HepG2 (cell line): ENCODE data around the gene APRT. TPM values are rescaled to one million over a fixed set of nuclear protein-coding genes. Genes with fewer than 3 reads are reported as not detected.

Experiments
- ATF2 ChIP-seq: sonication (generic); formaldehyde crosslinking; IDR thresholded peaks from 2 replicates; pipeline ENCODE4 v1.4.0; 2020; ENCODE audit warnings: missing genetic modification reagents
- BRF2 ChIP-seq: sonication (generic); formaldehyde crosslinking; IDR thresholded peaks from 2 replicates; pipeline ENCODE4 v1.8.1; 2022; ENCODE audit warnings: mild to moderate bottlenecking, missing genetic modification reagents
- CCDC6 ChIP-seq: sonication (generic); formaldehyde crosslinking; IDR thresholded peaks from 2 replicates; pipeline ENCODE4 v1.8.1; 2022; ENCODE audit warnings: mild to moderate bottlenecking, missing genetic modification reagents, moderate library complexity
- MXI1 ChIP-seq: IDR thresholded peaks from 3 replicates; pipeline ENCODE4 v1.6.1; 2012; ENCODE audit warnings: low read depth, low read length, inconsistent platforms, borderline replicate concordance
- POGZ ChIP-seq: sonication (generic); formaldehyde crosslinking; IDR thresholded peaks from 2 replicates; pipeline ENCODE4 v1.4.0; 2020; ENCODE audit warnings: mild to moderate bottlenecking, missing genetic modification reagents
- PPARG ChIP-seq: conservative IDR thresholded peaks from 2 replicates; pipeline ENCODE4 v1.6.1; 2016; ENCODE audit warnings: missing biosample characterization, missing genetic modification reagents
- SRSF4 ChIP-seq: fragments of 200-400 bp; formaldehyde crosslinking; IDR thresholded peaks from one replicate; pipeline ENCODE4 v1.6.1; 2018; ENCODE audit warnings: mild to moderate bottlenecking, low read depth, low read length, moderate library complexity; ENCODE audit not compliant: poor library complexity, severe bottlenecking
- TBX3 ChIP-seq: fragments of 450-650 bp; IDR thresholded peaks from 2 replicates; pipeline ENCODE4 v1.6.1; 2017; ENCODE audit warnings: antibody characterized with exemption, mild to moderate bottlenecking, inconsistent platforms, borderline replicate concordance
- TEAD3 ChIP-seq: optimal IDR thresholded peaks from 2 replicates; pipeline ENCODE3; 2016; ENCODE audit warnings: borderline replicate concordance
- TEF ChIP-seq: sonication (generic); formaldehyde crosslinking; IDR thresholded peaks from 2 replicates; pipeline ENCODE4 v1.5.0; 2020; ENCODE audit warnings: missing genetic modification reagents
- TOPORS ChIP-seq: sonication (generic); formaldehyde crosslinking; IDR thresholded peaks from 2 replicates; pipeline ENCODE4 v1.8.0; 2023; ENCODE audit warnings: mild to moderate bottlenecking, missing genetic modification reagents
- ZHX2 ChIP-seq, 2 experiments: sonication (generic) in 1 of 2; formaldehyde crosslinking in 1 of 2; IDR thresholded peaks; 2 replicates each; pipeline versions ENCODE4 v1.6.1 to v1.9.0; 2014 to 2022; ENCODE audit warnings: antibody characterized with exemption in 1 of 2, borderline replicate concordance in 1 of 2, inconsistent platforms in 1 of 2, low read depth in 1 of 2, missing genetic modification reagents in 1 of 2
- ZKSCAN8 ChIP-seq: IDR thresholded peaks from 2 replicates; pipeline ENCODE4 v1.6.1; 2016; ENCODE audit warnings: borderline replicate concordance, missing genetic modification reagents, missing compliant biosample characterization
- ZNF124 ChIP-seq: sonication (generic); formaldehyde crosslinking; IDR thresholded peaks from 2 replicates; pipeline ENCODE4 v1.4.0; 2020; ENCODE audit warnings: missing genetic modification reagents
- ZNF432 ChIP-seq: sonication (generic); formaldehyde crosslinking; IDR thresholded peaks from 2 replicates; pipeline ENCODE4 v1.5.0; 2020; ENCODE audit warnings: missing genetic modification reagents, mild to moderate bottlenecking, borderline replicate concordance
- ZNF547 ChIP-seq: sonication (generic); formaldehyde crosslinking; IDR thresholded peaks from 2 replicates; pipeline ENCODE4 v1.5.1; 2020; ENCODE audit warnings: mild to moderate bottlenecking, missing genetic modification reagents
- ZNF816 ChIP-seq: sonication (generic); formaldehyde crosslinking; IDR thresholded peaks from 2 replicates; pipeline ENCODE4 v1.8.0; 2022; ENCODE audit warnings: missing genetic modification reagents, mild to moderate bottlenecking, borderline replicate concordance
- ZSCAN29 ChIP-seq: sonication (generic); formaldehyde crosslinking; conservative IDR thresholded peaks from 2 replicates; pipeline ENCODE4 v1.4.0; 2020; ENCODE audit warnings: mild to moderate bottlenecking, missing genetic modification reagents
- ZZZ3 ChIP-seq: sonication (generic); formaldehyde crosslinking; IDR thresholded peaks from 2 replicates; pipeline ENCODE4 v1.4.0; 2020; ENCODE audit warnings: missing genetic modification reagents, mild to moderate bottlenecking, borderline replicate concordance
- polyA plus RNA-seq, 8 experiments: library from polyadenylated mRNA; depleted of rRNA in 3 of 8; stranded (reverse) in 7 of 8; unstranded in 1 of 8; fragments of >200 nt; fragmentation: Illumina TruSeq in 4 of 8; extraction: Trizol in 4 of 8; gene quantifications; 2 replicates each; pipeline versions ENCODE4 v1.2.1 to v1.2.3, GENCODE V29; 2011 to 2016; ENCODE audit warnings: low read depth in 4 of 8, missing spikeins in 1 of 8, mixed read lengths in 1 of 8; ENCODE audit not compliant: insufficient read depth in 1 of 8
- total RNA-seq, 5 experiments: library from RNA; depleted of rRNA; stranded (reverse); fragments of >200 nt; fragmentation: Illumina TruSeq; extraction: Trizol; gene quantifications; 2 replicates each; pipeline ENCODE4 v1.2.3, GENCODE V29; 2016; ENCODE audit warnings: low read depth in 1 of 5

The APRT gene
- total and polyA plus RNA-seq, 2 of the 13 experiments (the other 11 are each of a cell fraction or from before 2014, with no cell fraction given), result 155 to 242 TPM

GRCh38 chr16:88856828-88857727 lies 45.4 kb upstream of the APRT start, which contains the start of the genes GALNS and TRAPPC2L (continued):
- TF ChIP-seq ZHX2 (IDR thresholded peaks at IDR 0.05; ENCODE audit: low read depth) (peak; percentile 81; the same call in 1 of the 2 replicates), ZHX2 (CRISPR knock-in tag; IDR thresholded peaks at IDR 0.05; ENCODE audit: borderline replicate concordance) (no peak; the same call in 1 of the 2 replicates), ZNF124 (CRISPR knock-in tag) (no peak), TOPORS (CRISPR knock-in tag) (no peak), ZZZ3 (peak; percentile 16; the same call in 1 of the 2 replicates), CCDC6 (CRISPR knock-in tag) (no peak), MXI1 (peak; percentile 100), BRF2 (CRISPR knock-in tag) (no peak), ZNF547 (CRISPR knock-in tag) (peak; percentile 87), TBX3 (no peak), ZNF432 (CRISPR knock-in tag) (no peak), TEF (CRISPR knock-in tag) (0 out of 2 replicates have a peak, but pooled peaks have one; percentile 20), POGZ (CRISPR knock-in tag) (no peak), SRSF4 (no peak), ZKSCAN8 (CRISPR knock-in tag) (no peak), ZNF816 (CRISPR knock-in tag) (no peak), ZSCAN29 (CRISPR knock-in tag) (0 out of 2 replicates have a peak, but pooled peaks have one; percentile 33), PPARG (no peak), ATF2 (CRISPR knock-in tag) (no peak; the same call in 1 of the 2 replicates), TEAD3 (CRISPR knock-in tag) (no peak)
